ENCODE data around the gene RNF144A. TPM values are rescaled to one million over a fixed set of nuclear protein-coding genes. Genes with fewer than 3 reads are reported as not detected.

RNF144A gene
- polyA plus RNA-seq, 1 experiment: 0.24 TPM

DNA sequence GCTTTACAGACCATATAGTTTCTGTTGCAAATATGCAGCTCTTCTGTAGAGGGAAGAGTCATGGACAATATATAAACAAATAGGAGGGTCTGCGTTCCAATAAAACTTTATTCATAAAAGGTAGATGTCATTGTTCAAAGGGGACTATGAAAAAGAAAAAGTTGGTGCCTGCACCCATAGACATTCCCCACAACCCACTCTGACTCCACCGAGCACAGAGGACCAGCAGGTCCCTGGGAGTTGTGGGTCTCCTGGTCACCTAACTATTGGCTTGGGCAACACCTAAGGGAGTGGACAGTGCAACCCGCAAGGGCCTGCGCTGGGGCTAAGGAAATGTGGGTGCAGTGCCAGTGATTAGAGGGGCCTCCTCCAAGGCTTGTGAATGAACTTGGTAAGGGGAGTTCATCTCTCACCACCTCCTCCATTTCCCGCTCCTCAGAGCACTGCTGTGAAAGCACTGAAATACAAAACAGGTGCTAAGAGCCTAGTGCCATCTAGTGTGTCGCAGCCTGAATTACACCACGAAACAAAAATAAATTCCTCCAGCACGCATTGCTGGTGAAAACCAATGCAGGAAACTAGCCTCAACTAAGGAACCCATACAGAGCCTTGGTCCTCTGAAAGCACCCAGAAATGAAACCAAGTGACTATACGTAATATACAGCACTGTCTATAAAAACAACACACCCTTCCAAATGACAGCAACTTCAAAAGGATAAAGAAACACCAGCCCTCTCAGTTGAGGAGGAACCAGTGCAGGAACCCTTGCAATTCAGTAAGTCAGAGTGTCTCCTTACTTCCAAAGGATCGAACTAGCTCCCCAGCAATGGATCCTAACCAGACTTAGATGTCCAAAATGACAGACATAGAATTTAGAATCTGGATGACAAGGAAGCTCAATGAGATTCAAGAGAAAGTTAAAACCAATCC is 166.6 kb downstream of the RNF144A start:
- Histone ChIP-seq H3K9me3 (ENCODE audit: control insufficient read depth, insufficient read depth, low read length) (no peaks in the 10 kb centered on the region), H3K27me3 (ENCODE audit: control insufficient read depth, insufficient read depth, low read length) (no peaks in the 10 kb centered on the region), H3K27ac (ENCODE audit: low read depth, low read length) (no peak overlapping the region), H3K4me3 (ENCODE audit: low read depth, low read length) (no peak overlapping the region)
- TF ChIP-seq, protein P1, sequence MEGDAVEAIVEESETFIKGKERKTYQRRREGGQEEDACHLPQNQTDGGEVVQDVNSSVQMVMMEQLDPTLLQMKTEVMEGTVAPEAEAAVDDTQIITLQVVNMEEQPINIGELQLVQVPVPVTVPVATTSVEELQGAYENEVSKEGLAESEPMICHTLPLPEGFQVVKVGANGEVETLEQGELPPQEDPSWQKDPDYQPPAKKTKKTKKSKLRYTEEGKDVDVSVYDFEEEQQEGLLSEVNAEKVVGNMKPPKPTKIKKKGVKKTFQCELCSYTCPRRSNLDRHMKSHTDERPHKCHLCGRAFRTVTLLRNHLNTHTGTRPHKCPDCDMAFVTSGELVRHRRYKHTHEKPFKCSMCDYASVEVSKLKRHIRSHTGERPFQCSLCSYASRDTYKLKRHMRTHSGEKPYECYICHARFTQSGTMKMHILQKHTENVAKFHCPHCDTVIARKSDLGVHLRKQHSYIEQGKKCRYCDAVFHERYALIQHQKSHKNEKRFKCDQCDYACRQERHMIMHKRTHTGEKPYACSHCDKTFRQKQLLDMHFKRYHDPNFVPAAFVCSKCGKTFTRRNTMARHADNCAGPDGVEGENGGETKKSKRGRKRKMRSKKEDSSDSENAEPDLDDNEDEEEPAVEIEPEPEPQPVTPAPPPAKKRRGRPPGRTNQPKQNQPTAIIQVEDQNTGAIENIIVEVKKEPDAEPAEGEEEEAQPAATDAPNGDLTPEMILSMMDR (IDR thresholded peaks at IDR 0.05; ENCODE audit: low read depth, low read length): peak; percentile 63
- ChIA-PET CTCF (interaction anchor here (3.3 kb wide), 1 partner anchor 13 kb away, joined by 18 read pairs; no protein-coding TSS in a partner anchor), POLR2A (no interaction called here)
- no peak for DNase-seq (ENCODE audit: low read depth, low spot score)

DNA sequence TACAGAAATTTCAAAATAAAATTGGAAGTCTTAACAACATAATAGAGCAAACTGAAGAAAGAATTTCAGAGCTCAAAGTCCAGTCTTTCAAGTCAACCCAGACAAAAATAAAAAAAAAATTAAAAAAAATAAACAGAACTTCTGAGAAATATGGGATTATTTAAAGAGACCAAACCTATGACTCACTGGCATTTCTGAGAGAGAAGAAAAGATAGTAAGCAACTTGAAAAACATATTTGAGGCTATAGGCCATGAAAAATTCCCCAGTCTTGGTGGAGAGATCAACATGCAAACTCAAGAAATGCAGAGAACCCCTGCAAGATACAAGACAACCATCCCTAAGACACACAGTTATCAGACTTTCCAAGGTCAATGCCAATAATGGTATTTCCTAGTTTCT is 167.4 kb downstream of the RNF144A start:
- H3K27me3 ChIP-seq (ENCODE audit: control insufficient read depth, insufficient read depth, low read length): no peaks in the 10 kb centered on the region
- ChIA-PET CTCF (interaction anchor here (3.3 kb wide), 1 partner anchor 12 kb away, joined by 18 read pairs; no protein-coding TSS in a partner anchor), POLR2A (no interaction called here)
- no peak for DNase-seq (ENCODE audit: low read depth, low spot score)
- TF ChIP-seq, protein P1 (IDR thresholded peaks at IDR 0.05; ENCODE audit: low read depth, low read length): no peak
- no peak overlapping the region for H3K4me3 ChIP-seq (ENCODE audit: low read depth, low read length)
- H3K27ac ChIP-seq (ENCODE audit: low read depth, low read length): no peak overlapping the region
- no peaks in the 10 kb centered on the region for H3K9me3 ChIP-seq (ENCODE audit: control insufficient read depth, insufficient read depth, low read length)

DNA sequence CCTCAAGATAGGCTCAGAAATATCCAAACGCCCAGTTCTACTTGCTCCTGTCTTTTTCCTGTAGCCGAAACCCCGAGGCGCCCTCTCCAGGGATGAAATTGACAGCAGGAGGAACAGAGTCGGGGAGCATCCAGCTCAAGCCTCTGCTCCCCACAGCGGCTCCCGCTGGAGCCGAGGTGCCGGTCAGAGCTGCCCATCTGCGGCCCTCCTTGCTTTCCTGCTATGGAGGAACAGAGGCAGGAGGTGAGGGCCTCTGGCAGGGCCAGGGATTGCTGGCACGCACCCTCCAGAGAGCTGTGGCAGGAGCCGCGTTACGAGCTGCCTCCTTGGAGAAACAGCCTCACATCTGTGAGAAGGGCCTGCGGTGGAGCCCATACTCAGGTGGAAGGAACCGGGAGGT is 172.1 kb downstream of the RNF144A start:
- TF ChIP-seq, protein P1 (IDR thresholded peaks at IDR 0.05; ENCODE audit: low read depth, low read length): no peak
- Histone ChIP-seq H3K9me3 (ENCODE audit: control insufficient read depth, insufficient read depth, low read length) (no peaks in the 10 kb centered on the region; the same call in 1 of the 2 replicates), H3K4me3 (ENCODE audit: low read depth, low read length) (no peak overlapping the region), H3K27me3 (ENCODE audit: control insufficient read depth, insufficient read depth, low read length) (no peaks in the 10 kb centered on the region), H3K27ac (ENCODE audit: low read depth, low read length) (no peak overlapping the region)
- CTCF ChIA-PET: no interaction called here
- no peak for DNase-seq (ENCODE audit: low read depth, low spot score)
- POLR2A ChIA-PET: no interaction called here

DNA sequence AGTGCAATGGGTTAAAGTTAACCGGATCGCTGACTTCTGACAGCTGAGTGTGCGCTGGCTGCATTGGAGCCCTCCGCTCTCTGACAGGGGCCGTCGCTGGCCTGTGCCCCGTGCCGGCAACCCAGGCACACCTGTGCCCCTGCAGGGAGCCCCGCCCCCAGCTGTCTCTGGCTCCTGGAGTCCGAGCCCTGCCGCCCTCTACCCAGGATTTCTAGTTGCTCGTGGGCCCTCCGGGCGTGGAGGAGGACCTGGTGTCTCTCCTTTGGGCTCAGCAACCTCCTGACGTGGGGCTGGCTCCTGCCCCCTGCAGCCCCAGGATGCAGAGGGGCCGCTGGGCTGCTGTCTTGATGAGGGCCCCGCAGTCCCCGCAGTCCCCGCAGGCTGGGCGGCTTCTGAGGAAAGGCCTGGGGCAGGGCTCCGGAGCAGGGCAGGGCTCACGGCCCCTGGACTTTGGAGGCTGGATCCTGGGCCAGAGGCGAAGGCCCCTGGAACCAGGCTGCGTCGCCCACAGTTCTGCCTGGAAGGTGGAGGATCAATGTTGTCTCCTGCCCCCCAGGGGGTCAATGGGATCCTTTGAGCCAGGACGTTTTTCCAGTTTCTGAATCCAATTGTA is 172.8 kb downstream of the RNF144A start:
- ChIA-PET POLR2A (no interaction called here), CTCF (no interaction called here)

More for the DNA sequence above, 172.8 kb downstream of the RNF144A start:
- Histone ChIP-seq H3K4me3 (ENCODE audit: low read depth, low read length) (no peak overlapping the region), H3K27me3 (ENCODE audit: control insufficient read depth, insufficient read depth, low read length) (no peaks in the 10 kb centered on the region), H3K9me3 (ENCODE audit: control insufficient read depth, insufficient read depth, low read length) (no peaks in the 10 kb centered on the region; the same call in 1 of the 2 replicates), H3K27ac (ENCODE audit: low read depth, low read length) (no peak overlapping the region)
- no peak for DNase-seq (ENCODE audit: low read depth, low spot score)
- TF ChIP-seq, protein P1 (IDR thresholded peaks at IDR 0.05; ENCODE audit: low read depth, low read length): no peak
